Activated B cell treated with CpG ODN at 0.5 μM for 24 hours (primary cell): ENCODE measurements around the gene SLC24A5. TPM values are rescaled to one million over a fixed set of nuclear protein-coding genes. Genes with fewer than 3 reads are reported as not detected.

ENCODE experiments used
- ATAC-seq: fragments of 200-7000 bp; cut with Tn5 transposase; one replicate; pipeline ENCODE4 v1.10.0; 2021; ENCODE audit warnings: low read depth, mild to moderate bottlenecking, moderate library complexity
- CTCF ChIA-PET: fragments of 350-600 bp; sonication (Branson Sonifier 250); formaldehyde crosslinking; loops from one replicate; lab custom pipeline; 2021; ENCODE audit warnings: antibody characterized with exemption; lab: Charles Lee
- POLR2A ChIA-PET: fragments of 350-600 bp; sonication (Branson Sonifier 250); formaldehyde crosslinking; loops from one replicate; lab custom pipeline; 2021; ENCODE audit warnings: antibody characterized with exemption; lab: Charles Lee
- DNase-seq: peaks from one replicate; pipeline ENCODE4 v3.0.0; 2022
- H3K27ac Mint-ChIP-seq: one replicate; pipeline ENCODE4 v1.8.0; 2020; ENCODE audit warnings: mixed read lengths
- H3K27me3 Mint-ChIP-seq: one replicate; pipeline ENCODE4 v1.8.0; 2021; ENCODE audit warnings: mixed read lengths
- H3K36me3 Mint-ChIP-seq: one replicate; pipeline ENCODE4 v1.8.0; 2021; ENCODE audit warnings: low read depth, mixed read lengths
- H3K4me1 Mint-ChIP-seq: one replicate; pipeline ENCODE4 v1.8.0; 2021; ENCODE audit warnings: mixed read lengths
- H3K4me3 Mint-ChIP-seq: one replicate; pipeline ENCODE4 v1.8.0; 2020; ENCODE audit warnings: mild to moderate bottlenecking, mixed read lengths
- H3K9me3 Mint-ChIP-seq: one replicate; pipeline ENCODE4 v1.8.0; 2020; ENCODE audit warnings: mixed read lengths
- intact Hi-C: fragments of 100-400 bp; cut with micrococcal nuclease; formaldehyde crosslinking; loops from one replicate; pipeline ENCODE4 v1.15.1; 2024
- total RNA-seq: library from RNA; stranded (reverse); gene quantifications from 2 replicates; pipeline ENCODE4 v1.2.3, GENCODE V29; 2022
- TF ChIP-seq, protein P1 (sequence below): fragments of 200-600 bp; IDR thresholded peaks from one replicate; pipeline ENCODE4 v1.8.0; 2022; ENCODE audit warnings: antibody characterized with exemption, mild to moderate bottlenecking

The SLC24A5 gene
- total RNA-seq, 1 donor from 2014 or later = not detected

DNA sequence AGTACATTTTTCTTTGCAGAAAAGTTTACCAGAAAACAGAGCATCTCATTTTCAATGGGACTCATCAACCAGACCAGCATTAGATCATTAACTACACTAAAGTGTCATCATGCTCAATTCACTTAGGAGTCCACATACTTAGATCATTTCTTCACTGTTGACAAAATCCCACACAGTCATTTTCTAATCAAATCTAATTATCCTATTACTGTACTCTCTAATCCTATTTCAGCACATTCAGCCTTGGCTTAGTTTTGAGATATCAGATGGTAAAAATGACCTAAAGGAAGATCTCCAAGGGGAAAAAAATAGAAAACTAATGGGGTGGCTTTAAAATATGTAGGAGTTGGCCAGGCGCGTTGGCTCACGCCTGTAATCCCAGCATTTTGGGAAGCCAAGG lies 65.5 kb downstream of the SLC24A5 start:
- Mint-ChIP-seq H3K27me3 (peaks cover 25% of the 10 kb centered on the region), H3K27ac (no peak overlapping the region), H3K4me1 (no peaks in the 10 kb centered on the region), H3K4me3 (no peak overlapping the region), H3K9me3 (no peaks in the 10 kb centered on the region), H3K36me3 (no peaks in the 10 kb centered on the region)
- TF ChIP-seq, protein P1, sequence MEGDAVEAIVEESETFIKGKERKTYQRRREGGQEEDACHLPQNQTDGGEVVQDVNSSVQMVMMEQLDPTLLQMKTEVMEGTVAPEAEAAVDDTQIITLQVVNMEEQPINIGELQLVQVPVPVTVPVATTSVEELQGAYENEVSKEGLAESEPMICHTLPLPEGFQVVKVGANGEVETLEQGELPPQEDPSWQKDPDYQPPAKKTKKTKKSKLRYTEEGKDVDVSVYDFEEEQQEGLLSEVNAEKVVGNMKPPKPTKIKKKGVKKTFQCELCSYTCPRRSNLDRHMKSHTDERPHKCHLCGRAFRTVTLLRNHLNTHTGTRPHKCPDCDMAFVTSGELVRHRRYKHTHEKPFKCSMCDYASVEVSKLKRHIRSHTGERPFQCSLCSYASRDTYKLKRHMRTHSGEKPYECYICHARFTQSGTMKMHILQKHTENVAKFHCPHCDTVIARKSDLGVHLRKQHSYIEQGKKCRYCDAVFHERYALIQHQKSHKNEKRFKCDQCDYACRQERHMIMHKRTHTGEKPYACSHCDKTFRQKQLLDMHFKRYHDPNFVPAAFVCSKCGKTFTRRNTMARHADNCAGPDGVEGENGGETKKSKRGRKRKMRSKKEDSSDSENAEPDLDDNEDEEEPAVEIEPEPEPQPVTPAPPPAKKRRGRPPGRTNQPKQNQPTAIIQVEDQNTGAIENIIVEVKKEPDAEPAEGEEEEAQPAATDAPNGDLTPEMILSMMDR = no peak
- DNase-seq (no peak), ATAC-seq (no peak)
- ChIA-PET CTCF (no interaction called here), POLR2A (no interaction called here)
- intact Hi-C loops = no loop called here

DNA sequence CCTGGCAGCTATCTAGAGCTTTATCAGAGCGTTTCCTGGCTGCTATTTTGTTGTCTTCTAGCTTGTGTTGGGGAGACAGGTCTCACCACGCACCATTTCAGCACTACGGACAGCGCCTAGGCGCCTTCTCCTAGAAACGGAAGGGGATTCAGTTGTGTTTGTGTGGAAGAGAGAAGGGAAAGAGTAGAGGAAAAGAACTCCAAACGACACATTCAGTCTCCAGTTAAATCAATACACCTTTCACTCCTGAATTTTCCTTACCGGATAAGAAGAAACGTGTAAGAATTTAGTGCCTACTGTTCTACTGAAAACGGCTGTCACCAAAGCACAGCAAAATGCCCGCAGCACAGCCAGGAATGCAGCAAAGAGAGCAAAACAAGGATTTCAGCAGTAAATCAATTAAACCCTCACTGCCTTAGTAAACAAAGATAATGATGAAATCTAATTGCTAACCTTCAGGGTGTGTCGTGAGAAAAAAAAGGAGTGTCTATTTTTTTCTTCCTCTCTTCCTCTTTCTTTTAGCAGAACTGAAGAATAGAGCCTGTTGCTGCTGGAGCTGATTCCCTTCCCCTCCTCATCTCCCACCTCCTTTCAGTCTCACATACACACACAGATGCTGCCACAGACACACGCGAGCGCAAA lies 70.3 kb downstream of the SLC24A5 start:
- ChIA-PET CTCF (no interaction called here), POLR2A (no interaction called here)
- DNase-seq (no peak), ATAC-seq (no peak)
- Mint-ChIP-seq H3K4me3 (no peak overlapping the region), H3K36me3 (no peaks in the 10 kb centered on the region), H3K4me1 (peaks cover 3% of the 10 kb centered on the region), H3K9me3 (no peaks in the 10 kb centered on the region), H3K27me3 (peaks cover 19% of the 10 kb centered on the region), H3K27ac (no peak overlapping the region)
- TF ChIP-seq, protein P1 = no peak
- intact Hi-C loops = loop anchor here (1.0 to 10.0 kb wide), 3 partner anchors 36 to 141 kb away; partner anchors contain the start of gene DUT

DNA sequence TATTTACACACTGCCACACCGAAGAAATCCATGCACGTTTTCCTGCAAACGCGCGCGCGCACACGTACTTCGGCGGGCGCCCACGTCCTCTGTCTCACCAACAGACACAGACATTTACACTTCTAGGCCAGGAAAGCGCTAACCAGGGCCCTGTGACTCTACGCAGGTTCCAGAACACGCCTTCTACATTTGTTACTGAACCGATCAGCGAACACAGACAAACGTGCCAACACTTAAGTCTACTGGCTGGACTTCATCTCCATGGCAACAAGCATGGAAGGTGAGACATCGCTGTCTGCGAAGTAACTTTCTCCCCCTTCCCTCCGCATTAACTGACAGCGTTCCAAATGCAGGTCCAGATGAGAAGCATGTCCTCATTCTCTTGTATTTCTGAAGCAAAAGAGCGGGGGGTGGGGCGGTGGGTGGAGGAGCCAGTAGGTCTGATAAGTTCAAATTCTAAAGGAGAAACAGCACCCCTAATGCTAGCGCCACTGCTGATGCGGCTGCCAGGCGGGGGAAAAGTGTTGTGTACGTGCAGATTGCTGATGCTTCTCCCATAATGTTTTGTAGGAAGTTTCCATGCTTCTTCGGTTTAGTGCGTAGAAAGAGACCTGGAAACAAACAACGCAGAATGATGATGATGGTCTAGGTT lies 70.9 kb downstream of the SLC24A5 start, which contains the start of gene CTXN2:
TSS of gene CTXN2 (plus strand) at position 92 of the 652 bp plus-strand sequence. CDS start 9,636 bp downstream, outside the sequence.
- POLR2A ChIA-PET = no interaction called here
- Mint-ChIP-seq H3K9me3 (no peaks in the 10 kb centered on the region), H3K4me1 (peaks cover 3% of the 10 kb centered on the region), H3K27me3 (peaks cover 22% of the 10 kb centered on the region), H3K4me3 (no peak within 1 kb of the TSS), H3K27ac (no peak within 1 kb of the TSS), H3K36me3 (no peaks in the 10 kb centered on the region)
- TF ChIP-seq, protein P1 = no peak
- intact Hi-C loops = loop anchor here (5.0 to 10.0 kb wide), 2 partner anchors 57 to 141 kb away; partner anchors contain the start of gene DUT
- DNase-seq (no peak), ATAC-seq (no peak)
- CTCF ChIA-PET = no interaction called here

Other genes starting within 250 kb of the SLC24A5 start
- gene MYEF2, start 57.3 kb downstream of the SLC24A5 start, total RNA-seq = 19.7 and 23.1 TPM in 2 replicates
- not detected in 2 replicates for gene CTXN2, start 70.7 kb downstream of the SLC24A5 start, total RNA-seq
- not detected in 2 replicates for gene SLC12A1, start 85.3 kb downstream of the SLC24A5 start, total RNA-seq
- gene DUT, start 210.4 kb downstream of the SLC24A5 start, total RNA-seq = 75.7 and 81.6 TPM in 2 replicates